Hepatocyte (in vitro differentiated cells): ENCODE results near the gene STEAP2.

ENCODE experiments used
- CTCF ChIP-seq: fragments of 200-600 bp; sonication (generic); IDR thresholded peaks from 2 replicates; pipeline ENCODE4 v1.5.1; 2016; ENCODE audit warnings: antibody characterized with exemption, mild to moderate bottlenecking; ENCODE audit not compliant: poor library complexity
- EZH2 ChIP-seq: fragments of 200-600 bp; sonication (generic); IDR thresholded peaks from 2 replicates; pipeline ENCODE4 v1.6.1; 2016; ENCODE audit warnings: antibody characterized with exemption, mild to moderate bottlenecking, borderline replicate concordance
- EZH2phosphoT487 ChIP-seq: fragments of 200-600 bp; sonication (generic); IDR thresholded peaks from one replicate; pipeline ENCODE4 v1.6.1; 2018; ENCODE audit warnings: antibody characterized with exemption, mild to moderate bottlenecking, low read depth, moderate library complexity; ENCODE audit not compliant: unreplicated experiment, severe bottlenecking

DNA sequence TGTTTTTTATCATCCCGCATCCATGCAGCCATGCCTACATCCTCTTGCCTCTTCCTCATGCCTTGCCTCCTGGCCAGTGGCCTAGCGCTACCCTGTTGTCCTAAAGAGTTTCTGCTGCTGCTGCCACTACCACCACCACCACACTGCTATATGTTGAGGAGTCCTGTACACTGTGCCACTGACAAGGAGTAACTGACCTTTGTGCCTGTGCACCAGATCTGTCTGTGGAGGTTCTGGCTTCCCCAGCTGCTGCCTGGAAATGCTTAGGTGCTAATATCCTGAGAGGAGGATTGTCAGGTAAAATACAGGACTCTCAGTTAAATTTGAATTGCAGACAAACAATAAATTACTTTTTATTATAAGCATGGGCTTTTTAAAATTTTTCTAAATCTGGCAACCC is 26.5 kb downstream of the STEAP2 start:
- TF ChIP-seq CTCF (no peak), EZH2 (no peak), EZH2phosphoT487 (no peak)
